Measurements from ENCODE around the gene HLA-DQA2.

DNA sequence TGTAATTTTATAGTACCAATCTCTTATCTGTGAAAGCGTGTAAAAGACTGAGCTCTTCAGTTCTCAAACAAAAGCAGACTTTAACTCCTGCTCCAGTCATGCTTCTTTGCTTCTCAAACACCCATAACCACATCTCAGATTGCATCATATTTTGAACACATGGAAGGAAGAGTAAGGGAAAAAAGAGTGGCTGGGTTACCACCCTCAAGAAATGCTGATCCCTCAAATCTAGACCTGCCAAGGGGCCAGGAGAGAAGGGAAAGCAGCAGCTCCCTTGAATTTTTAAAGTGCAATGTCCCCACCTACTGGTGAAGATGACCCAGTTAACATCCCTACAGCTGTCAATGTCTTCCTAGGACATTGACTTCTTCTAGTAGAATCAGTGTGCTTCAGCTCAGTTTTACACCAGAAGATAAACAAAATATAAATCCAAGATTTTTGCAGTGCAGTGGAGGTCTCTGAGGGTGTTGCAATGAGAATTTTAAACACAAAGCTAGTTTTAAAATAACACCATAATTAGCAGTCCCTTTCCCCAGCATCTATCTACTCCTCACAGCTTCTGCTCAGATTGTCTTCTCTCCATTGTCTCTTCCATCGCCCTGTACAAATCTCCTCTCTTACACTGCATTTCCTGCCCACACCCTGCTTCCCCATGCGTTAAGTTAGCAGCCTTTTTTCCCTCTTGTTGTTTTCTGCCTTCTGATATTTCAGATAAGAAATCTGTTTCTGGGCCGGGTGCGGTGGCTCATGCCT lies 44.8 kb downstream of the HLA-DQA2 start:
- TF ChIP-seq POLR2A (IDR thresholded peaks at IDR 0.05; ENCODE audit: low read depth, low read length) (no peak), TAF1 (IDR thresholded peaks at IDR 0.05; ENCODE audit: borderline replicate concordance, low read depth, low read length) (no peak)

Data from GM12892 (cell line).